ENCODE data around the gene ZWILCH.
A peak's percentile ranks its signal among the peaks of the same experiment; 100 is the strongest.
"Not testable (repeated sequence)": the region's sequence is repeated elsewhere in the genome, so short reads cannot be mapped to it uniquely, and the experiment has no call there.

The ZWILCH gene

GRCh38 chr15:66586155-66586976 lies 81.2 kb downstream of the ZWILCH start:
- DNase-seq, result no peak

- no peak for DNase-seq
Measured at GRCh38 chr15:66587020-66587419, 81.9 kb downstream of the ZWILCH start.

GRCh38 chr15:66587749-66588148 lies 82.6 kb downstream of the ZWILCH start:
- no peak for DNase-seq

DNA sequence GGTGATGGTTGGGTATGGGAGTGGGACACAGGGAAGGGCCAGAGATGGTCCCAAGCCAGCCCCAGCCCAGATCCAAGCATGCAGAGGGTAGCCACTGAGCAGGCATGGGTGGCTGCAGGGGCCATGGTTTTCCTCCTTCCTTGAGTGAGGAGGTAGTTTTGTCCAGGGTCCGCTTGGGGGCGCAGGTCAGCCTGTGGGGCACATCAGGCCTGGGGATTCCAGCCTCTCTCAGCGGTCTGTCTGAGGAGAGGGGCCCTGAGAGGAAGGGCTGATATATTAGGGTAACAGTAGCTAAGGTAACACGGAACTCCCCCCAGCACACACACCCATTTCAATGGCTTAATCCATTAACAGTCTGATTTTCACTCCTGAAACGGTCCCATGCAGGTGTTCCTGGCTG lies 83.4 kb downstream of the ZWILCH start:
- no peak for DNase-seq

- DNase-seq, result no peak
Measured at GRCh38 chr15:66588971-66589370, 83.8 kb downstream of the ZWILCH start.

- DNase-seq, result not testable (repeated sequence)
Measured at GRCh38 chr15:66589429-66589828, 84.3 kb downstream of the ZWILCH start.

GRCh38 chr15:66590435-66590834 lies 85.3 kb downstream of the ZWILCH start:
- DNase-seq, result no peak

GRCh38 chr15:66591322-66591862 lies 86.3 kb downstream of the ZWILCH start:
- DNase-seq, result no peak

- DNase-seq, result no peak
Measured at GRCh38 chr15:66592505-66593218, 87.5 kb downstream of the ZWILCH start.

DNA sequence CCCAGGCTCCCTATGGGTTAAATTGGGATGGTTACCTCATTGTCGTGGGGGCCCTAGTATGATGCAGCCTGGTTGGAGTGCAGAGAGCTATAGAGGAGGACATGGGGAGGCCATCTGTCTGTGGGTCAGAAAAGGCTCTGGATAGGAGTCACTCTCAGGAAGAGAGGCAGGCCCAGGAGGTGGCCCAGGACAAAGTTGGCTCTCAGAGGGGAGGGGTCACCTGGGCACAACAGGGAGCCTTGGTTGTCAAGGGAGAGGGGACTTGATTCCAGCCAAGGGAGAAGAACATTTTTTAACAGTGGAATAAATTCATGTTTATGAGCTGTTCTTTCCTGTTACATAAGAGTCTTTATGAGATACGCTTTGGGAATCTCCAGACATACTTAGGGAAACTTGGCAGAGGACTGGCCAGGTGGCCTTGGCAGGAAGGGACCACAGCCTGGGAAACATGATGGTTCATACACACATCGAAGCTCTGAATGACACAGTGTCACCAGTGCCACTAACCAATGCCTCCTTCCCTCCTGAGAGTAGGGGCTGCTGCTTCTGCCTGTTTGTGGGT lies 88.2 kb downstream of the ZWILCH start:
- no peak for DNase-seq

- no peak for DNase-seq
Measured at GRCh38 chr15:66594344-66594743, 89.2 kb downstream of the ZWILCH start.

DNA sequence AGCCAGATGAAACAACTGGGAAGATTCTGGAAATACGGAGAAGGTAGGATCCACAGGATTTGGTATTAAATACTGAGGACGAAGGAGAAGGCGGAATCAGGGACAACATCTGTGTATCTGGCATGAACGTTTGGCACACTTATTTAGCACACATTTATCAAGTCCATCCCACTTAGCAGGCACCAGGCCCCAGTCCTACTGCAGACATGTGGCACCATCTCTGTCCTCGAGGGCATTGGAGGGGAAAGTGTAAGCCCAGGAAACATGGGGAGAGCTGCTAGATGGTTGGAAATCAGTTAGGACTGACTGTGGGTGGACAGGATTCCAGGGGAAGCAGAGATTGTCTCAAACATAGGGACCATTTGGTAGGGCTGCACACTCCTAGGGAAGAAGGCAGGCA lies 89.7 kb downstream of the ZWILCH start:
- no peak for DNase-seq

- DNase-seq, result no peak
Measured at GRCh38 chr15:66595332-66595731, 90.2 kb downstream of the ZWILCH start.

DNA sequence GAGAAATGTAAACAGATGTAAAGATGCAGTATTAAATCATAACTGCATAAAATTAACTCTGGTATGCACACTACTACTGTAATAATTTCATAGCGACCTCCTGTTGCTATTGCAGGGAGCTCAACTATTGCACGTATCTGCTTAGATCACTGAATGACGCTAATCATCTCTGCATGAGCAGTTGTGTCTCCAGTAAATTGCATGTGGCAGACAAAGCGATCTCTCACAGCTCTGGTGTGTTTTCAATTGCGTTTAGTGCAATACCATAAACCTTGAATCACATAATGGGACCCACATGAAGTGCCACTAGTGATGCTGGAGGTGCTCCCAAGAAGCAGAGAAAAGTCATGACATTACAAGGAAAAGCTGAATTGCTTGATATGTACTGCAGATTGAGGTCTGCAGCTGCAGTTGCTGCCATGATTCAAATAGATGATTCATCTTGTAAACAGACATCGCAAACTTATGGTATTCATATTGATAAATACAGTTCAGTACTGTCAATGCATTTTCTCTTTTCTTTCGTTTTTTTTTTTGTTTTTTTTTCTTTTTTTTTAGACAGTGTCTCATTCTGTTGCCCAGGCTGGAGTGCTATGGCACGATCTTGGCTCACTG lies 90.9 kb downstream of the ZWILCH start:
- peak; percentile 58 for DNase-seq

- DNase-seq, result no peak
Measured at GRCh38 chr15:66598095-66598815, 93.1 kb downstream of the ZWILCH start.

Data from fibroblast of skin of back (primary cell).